K562 (cell line): ENCODE data around the gene IPO9. TPM values are rescaled to one million over a fixed set of nuclear protein-coding genes. Genes with fewer than 3 reads are reported as not detected.
A peak's percentile ranks its signal among the peaks of the same experiment; 100 is the strongest.

Experiments
- COPS2 ChIP-seq: fragments of 450-650 bp; conservative IDR thresholded peaks from 2 replicates; pipeline ENCODE4 v1.6.1; 2016; ENCODE audit warnings: mild to moderate bottlenecking, moderate library complexity
- E2F3 ChIP-seq: fragments of 250-450 bp; sonication (Bioruptor Pico); IDR thresholded peaks from 2 replicates; pipeline ENCODE4 v1.4.0; 2020; ENCODE audit warnings: mild to moderate bottlenecking
- ERF ChIP-seq: fragments of 450-650 bp; formaldehyde crosslinking; IDR thresholded peaks from 2 replicates; pipeline ENCODE4 v1.4.0; 2020; ENCODE audit warnings: mild to moderate bottlenecking, mixed read lengths
- PCBP2 ChIP-seq: fragments of 200-400 bp; formaldehyde crosslinking; IDR thresholded peaks from 2 replicates; pipeline ENCODE4 v1.6.1; 2018; ENCODE audit warnings: low read length, low read depth, mild to moderate bottlenecking, moderate library complexity; ENCODE audit not compliant: poor library complexity, severe bottlenecking
- SMAD4 ChIP-seq: fragments of 250-450 bp; sonication (Bioruptor Pico); conservative IDR thresholded peaks from 2 replicates; pipeline ENCODE4 v1.8.0; 2021; ENCODE audit warnings: inconsistent platforms, mild to moderate bottlenecking, moderate library complexity
- SMC3 ChIP-seq: conservative IDR thresholded peaks from 2 replicates; pipeline ENCODE4 v1.6.1; 2011; ENCODE audit warnings: low read depth, low read length, improper control_type of control experiment; ENCODE audit not compliant: insufficient read depth
- SRSF7 ChIP-seq: fragments of 200-400 bp; formaldehyde crosslinking; optimal IDR thresholded peaks from 2 replicates; pipeline ENCODE3; 2017; ENCODE audit warnings: mild to moderate bottlenecking, low read depth, low read length
- ZNF121 ChIP-seq: sonication (generic); formaldehyde crosslinking; conservative IDR thresholded peaks from 2 replicates; pipeline ENCODE4 v1.8.0; 2022; ENCODE audit warnings: missing genetic modification reagents
- ZSCAN29 ChIP-seq: fragments of 450-650 bp; IDR thresholded peaks from 2 replicates; pipeline ENCODE4 v1.6.1; 2017
- polyA plus RNA-seq, 8 experiments: library from polyadenylated mRNA; depleted of rRNA in 4 of 8; stranded (reverse) in 5 of 8; unstranded in 3 of 8; fragments of >200 nt; fragmentation: Nextera tagmentation in 2 of 8; fragmentation: Illumina TruSeq in 1 of 8; extraction: Ambion mirVana in 2 of 8; extraction: Trizol in 1 of 8; gene quantifications; 2 replicates each; pipeline versions ENCODE4 v1.2.1 to v1.2.3, GENCODE V29; 2011 to 2014; ENCODE audit warnings: inconsistent platforms in 1 of 8, missing spikeins in 1 of 8
- total RNA-seq, 7 experiments: library from RNA; depleted of rRNA in 6 of 7; stranded (reverse); fragments of >200 nt in 6 of 7; fragmentation: Illumina TruSeq in 2 of 7; extraction: Trizol in 2 of 7; gene quantifications; 2 replicates each; pipeline versions ENCODE4 v1.2.1 to v1.2.3, GENCODE V29; 2011 to 2021; ENCODE audit warnings: low replicate concordance in 1 of 7
- TF ChIP-seq, protein P1 (sequence below): fragments of 250-450 bp; sonication (Bioruptor Pico); IDR thresholded peaks from 2 replicates; pipeline ENCODE4 v1.4.0; 2020
- TF ChIP-seq, protein P2 (sequence below), 2 experiments: fragments of 450-650 bp in 1 of 2; sonication (generic) in 1 of 2; formaldehyde crosslinking in 1 of 2; IDR thresholded peaks; 2 replicates each; pipeline versions ENCODE4 v1.7.1 to v1.9.0; 2016 to 2022; ENCODE audit warnings: inconsistent platforms in 1 of 2, mild to moderate bottlenecking in 1 of 2, missing genetic modification reagents in 1 of 2
- TF ChIP-seq, protein P3 (sequence below): fragments of 450-650 bp; IDR thresholded peaks from 2 replicates; pipeline ENCODE4 v1.6.1; 2016; ENCODE audit warnings: low read depth, mild to moderate bottlenecking, moderate library complexity
- TF ChIP-seq, protein P4 (sequence below), 2 experiments: fragments of 200-800 bp in 1 of 2; sonication (Bioruptor generic) in 1 of 2; sonication (generic) in 1 of 2; formaldehyde crosslinking in 1 of 2; IDR thresholded peaks in 1 of 2; conservative IDR thresholded peaks in 1 of 2; 2 replicates each; pipeline versions ENCODE4 v1.5.0 to v1.6.1; 2016 to 2020; ENCODE audit warnings: missing compliant biosample characterization in 1 of 2, missing genetic modification characterization in 1 of 2, missing genetic modification reagents in 1 of 2

The IPO9 gene
- total and polyA plus RNA-seq, 9 of the 15 experiments (the other 6 are each of a cell fraction or from before 2014, with no cell fraction given) = 27.9 to 78.6 (median 43.9) TPM

DNA sequence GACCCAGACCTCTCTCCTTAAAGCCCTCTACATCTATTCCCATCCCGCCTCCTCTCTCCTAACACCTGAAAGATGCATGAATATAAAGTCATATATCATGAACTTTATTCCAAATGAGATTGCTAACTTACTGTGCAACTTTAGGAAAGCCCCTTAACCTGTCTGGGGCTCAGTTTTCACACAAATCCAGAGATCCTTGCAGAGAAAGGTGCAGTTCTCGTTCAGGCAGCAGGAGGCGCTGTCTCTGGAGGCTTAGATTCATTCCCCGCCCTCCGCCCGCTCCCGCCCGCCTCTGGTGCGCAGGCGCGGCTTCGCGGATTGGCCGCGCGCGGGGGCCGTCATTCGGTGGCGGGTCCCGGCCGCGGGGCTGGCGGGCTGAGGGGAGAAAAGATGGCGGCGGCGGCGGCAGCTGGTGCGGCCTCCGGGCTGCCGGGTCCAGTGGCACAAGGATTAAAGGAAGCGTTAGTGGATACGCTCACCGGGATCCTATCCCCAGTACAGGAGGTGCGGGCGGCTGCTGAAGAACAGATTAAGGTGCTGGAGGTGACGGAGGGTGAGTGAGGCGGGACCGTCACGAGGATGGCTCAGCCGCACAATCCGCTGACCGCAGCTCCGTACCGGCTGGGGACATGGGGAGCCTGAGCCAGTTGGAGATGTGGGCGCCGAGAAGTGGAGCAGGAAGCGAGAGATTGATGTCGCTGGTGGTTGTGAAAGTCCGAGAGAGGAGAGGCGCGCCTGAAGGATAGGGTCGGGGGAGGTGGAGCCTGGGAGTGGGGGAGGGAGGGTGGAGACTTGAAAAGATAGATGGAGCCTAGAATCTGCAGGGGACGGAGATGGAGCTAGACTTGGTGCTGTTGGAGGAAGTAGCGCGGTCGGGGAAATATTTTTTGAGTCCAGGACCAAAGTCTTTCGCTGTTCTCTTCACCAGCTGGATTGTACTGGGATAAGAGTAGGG is at the start of gene IPO9 (continued):
- TF ChIP-seq, protein P1, sequence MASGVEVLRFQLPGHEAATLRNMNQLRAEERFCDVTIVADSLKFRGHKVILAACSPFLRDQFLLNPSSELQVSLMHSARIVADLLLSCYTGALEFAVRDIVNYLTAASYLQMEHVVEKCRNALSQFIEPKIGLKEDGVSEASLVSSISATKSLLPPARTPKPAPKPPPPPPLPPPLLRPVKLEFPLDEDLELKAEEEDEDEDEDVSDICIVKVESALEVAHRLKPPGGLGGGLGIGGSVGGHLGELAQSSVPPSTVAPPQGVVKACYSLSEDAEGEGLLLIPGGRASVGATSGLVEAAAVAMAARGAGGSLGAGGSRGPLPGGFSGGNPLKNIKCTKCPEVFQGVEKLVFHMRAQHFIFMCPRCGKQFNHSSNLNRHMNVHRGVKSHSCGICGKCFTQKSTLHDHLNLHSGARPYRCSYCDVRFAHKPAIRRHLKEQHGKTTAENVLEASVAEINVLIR (CRISPR knock-in tag) = peak; percentile 52; the same call in 1 of the 2 replicates
- TF ChIP-seq, protein P2, sequence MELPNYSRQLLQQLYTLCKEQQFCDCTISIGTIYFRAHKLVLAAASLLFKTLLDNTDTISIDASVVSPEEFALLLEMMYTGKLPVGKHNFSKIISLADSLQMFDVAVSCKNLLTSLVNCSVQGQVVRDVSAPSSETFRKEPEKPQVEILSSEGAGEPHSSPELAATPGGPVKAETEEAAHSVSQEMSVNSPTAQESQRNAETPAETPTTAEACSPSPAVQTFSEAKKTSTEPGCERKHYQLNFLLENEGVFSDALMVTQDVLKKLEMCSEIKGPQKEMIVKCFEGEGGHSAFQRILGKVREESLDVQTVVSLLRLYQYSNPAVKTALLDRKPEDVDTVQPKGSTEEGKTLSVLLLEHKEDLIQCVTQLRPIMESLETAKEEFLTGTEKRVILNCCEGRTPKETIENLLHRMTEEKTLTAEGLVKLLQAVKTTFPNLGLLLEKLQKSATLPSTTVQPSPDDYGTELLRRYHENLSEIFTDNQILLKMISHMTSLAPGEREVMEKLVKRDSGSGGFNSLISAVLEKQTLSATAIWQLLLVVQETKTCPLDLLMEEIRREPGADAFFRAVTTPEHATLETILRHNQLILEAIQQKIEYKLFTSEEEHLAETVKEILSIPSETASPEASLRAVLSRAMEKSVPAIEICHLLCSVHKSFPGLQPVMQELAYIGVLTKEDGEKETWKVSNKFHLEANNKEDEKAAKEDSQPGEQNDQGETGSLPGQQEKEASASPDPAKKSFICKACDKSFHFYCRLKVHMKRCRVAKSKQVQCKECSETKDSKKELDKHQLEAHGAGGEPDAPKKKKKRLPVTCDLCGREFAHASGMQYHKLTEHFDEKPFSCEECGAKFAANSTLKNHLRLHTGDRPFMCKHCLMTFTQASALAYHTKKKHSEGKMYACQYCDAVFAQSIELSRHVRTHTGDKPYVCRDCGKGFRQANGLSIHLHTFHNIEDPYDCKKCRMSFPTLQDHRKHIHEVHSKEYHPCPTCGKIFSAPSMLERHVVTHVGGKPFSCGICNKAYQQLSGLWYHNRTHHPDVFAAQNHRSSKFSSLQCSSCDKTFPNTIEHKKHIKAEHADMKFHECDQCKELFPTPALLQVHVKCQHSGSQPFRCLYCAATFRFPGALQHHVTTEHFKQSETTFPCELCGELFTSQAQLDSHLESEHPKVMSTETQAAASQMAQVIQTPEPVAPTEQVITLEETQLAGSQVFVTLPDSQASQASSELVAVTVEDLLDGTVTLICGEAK (IDR thresholded peaks at IDR 0.05) = no peak
- TF ChIP-seq, protein P2 (CRISPR knock-in tag; IDR thresholded peaks at IDR 0.05) = no peak
- TF ChIP-seq PCBP2 (no peak), SRSF7 (no peak), E2F3 (peak; percentile 89), ZSCAN29 (no peak), COPS2 (no peak), ZNF121 (CRISPR knock-in tag) (no peak), SMC3 (0 out of 2 replicates have a peak, but pooled peaks have one; percentile 13), ERF (CRISPR knock-in tag) (peak; percentile 88; the same call in 1 of the 2 replicates), SMAD4 (CRISPR knock-in tag) (peak; percentile 75)
- TF ChIP-seq, protein P3, sequence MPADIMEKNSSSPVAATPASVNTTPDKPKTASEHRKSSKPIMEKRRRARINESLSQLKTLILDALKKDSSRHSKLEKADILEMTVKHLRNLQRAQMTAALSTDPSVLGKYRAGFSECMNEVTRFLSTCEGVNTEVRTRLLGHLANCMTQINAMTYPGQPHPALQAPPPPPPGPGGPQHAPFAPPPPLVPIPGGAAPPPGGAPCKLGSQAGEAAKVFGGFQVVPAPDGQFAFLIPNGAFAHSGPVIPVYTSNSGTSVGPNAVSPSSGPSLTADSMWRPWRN = no peak
- TF ChIP-seq, protein P4, sequence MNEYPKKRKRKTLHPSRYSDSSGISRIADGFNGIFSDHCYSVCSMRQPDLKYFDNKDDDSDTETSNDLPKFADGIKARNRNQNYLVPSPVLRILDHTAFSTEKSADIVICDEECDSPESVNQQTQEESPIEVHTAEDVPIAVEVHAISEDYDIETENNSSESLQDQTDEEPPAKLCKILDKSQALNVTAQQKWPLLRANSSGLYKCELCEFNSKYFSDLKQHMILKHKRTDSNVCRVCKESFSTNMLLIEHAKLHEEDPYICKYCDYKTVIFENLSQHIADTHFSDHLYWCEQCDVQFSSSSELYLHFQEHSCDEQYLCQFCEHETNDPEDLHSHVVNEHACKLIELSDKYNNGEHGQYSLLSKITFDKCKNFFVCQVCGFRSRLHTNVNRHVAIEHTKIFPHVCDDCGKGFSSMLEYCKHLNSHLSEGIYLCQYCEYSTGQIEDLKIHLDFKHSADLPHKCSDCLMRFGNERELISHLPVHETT (CRISPR knock-in tag; conservative IDR thresholded peaks at IDR 0.05 in 1 of 2, IDR thresholded peaks at IDR 0.05 in 1 of 2) = peak in 1 of 2 experiments; percentile 93; a peak in 2 of 4 replicates
